ENCODE data around the gene GOLGA5.
"Not testable (repeated sequence)": the region's sequence is repeated elsewhere in the genome, so short reads cannot be mapped to it uniquely, and the experiment has no call there.

Gene GOLGA5

DNA sequence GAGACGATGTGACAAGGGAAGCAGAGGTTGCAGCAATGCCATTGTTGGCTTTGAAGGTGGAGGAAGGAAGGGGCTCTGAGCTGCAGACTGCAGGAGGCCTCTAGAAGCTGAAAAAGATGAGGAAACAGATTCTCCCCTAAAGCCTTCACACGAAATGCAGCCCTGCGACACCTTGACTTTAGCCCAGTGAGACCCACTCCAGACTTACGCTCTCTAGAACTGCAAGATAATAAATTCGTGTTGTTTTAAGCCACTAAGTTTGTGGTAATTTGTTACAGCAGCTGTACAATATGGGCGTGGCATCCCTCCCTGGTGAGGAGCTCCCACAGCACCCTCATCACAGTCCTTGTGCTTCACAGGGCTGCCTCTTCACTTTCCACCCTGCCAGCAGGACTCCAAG lies 53.2 kb downstream of the GOLGA5 start:
- H3K4me3 ChIP-seq (ENCODE audit: low read depth, low read length), result no peak overlapping the region
- no peak for TF ChIP-seq CTCF (IDR thresholded peaks at IDR 0.05; ENCODE audit: low read depth, low read length)

DNA sequence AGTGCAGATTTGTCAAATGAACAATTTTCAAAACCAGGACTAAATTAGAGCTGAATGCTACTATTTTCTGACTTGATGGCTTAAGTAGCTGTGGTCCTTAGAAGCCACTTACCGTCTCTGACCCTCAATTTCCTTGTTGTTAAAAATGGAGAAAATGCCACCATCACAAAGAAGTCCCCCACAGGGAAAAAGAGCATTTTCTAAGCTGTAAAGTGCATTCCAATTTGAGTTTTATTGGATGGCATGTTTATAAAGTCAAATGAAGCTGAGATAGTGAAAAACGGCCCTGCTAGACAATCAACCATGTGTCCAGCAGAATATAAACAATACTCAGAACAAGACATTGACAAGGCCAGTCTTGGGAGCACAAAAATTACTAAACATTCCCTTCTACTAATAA lies 53.6 kb downstream of the GOLGA5 start:
- no peak for TF ChIP-seq CTCF (IDR thresholded peaks at IDR 0.05; ENCODE audit: low read depth, low read length)

GRCh38 chr14:92848887-92849286 lies 54.8 kb downstream of the GOLGA5 start:
- H3K4me3 ChIP-seq (ENCODE audit: low read depth, low read length), result no peak overlapping the region
- TF ChIP-seq CTCF (IDR thresholded peaks at IDR 0.05; ENCODE audit: low read depth, low read length), result no peak

More for the DNA sequence above, 53.6 kb downstream of the GOLGA5 start:
- H3K4me3 ChIP-seq (ENCODE audit: low read depth, low read length), result no peak overlapping the region

DNA sequence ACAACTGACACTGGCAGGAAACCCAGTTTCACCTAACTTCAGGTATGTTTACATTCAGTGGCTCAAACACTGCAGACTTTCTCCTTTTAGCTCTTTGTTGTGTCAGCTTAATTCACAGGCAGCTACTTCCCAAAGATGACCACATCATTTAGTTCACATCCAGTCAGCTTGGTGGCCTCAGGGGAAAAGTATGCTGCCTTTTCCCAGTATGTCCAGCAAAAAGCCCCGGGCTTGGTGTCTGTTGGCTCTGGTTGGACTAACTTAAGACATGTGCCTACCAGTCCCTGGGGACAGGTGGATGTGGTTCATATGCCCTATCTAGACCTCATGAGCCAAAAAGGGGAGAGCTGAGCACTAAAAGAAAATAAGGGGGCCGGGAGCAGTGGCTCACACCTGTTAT lies 56.4 kb downstream of the GOLGA5 start:
- no peak for TF ChIP-seq CTCF (IDR thresholded peaks at IDR 0.05; ENCODE audit: low read depth, low read length)
- no peak overlapping the region for H3K4me3 ChIP-seq (ENCODE audit: low read depth, low read length)

DNA sequence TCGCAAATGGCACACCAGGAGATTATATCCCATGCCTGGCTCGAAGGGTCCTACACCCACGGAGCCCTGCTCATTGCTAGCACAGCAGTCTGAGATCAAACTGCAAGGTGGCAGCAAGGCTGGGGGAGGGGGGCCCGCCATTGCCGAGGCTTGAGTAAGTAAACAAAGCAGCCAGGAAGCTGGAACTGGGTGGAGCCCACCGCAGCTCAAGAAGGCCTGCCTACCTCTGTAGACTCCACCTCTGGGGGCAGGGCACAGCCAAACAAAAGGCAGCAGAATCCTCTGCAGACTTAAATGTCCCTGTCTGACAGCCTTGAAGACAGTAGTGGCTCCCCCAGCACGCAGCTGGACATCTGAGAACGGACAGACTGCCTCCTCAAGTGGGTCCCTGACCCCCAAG lies 59.0 kb downstream of the GOLGA5 start:
- not testable (repeated sequence) for H3K4me3 ChIP-seq (ENCODE audit: low read depth, low read length)

- no peak for TF ChIP-seq CTCF (IDR thresholded peaks at IDR 0.05; ENCODE audit: low read depth, low read length)
Measured at GRCh38 chr14:92860049-92860840, 66.1 kb downstream of the GOLGA5 start.

GRCh38 chr14:92861856-92862745 lies 68.0 kb downstream of the GOLGA5 start:
- H3K4me3 ChIP-seq (ENCODE audit: low read depth, low read length), result no peak overlapping the region
- TF ChIP-seq CTCF (IDR thresholded peaks at IDR 0.05; ENCODE audit: low read depth, low read length), result no peak

More at GRCh38 chr14:92860049-92860840, 66.1 kb downstream of the GOLGA5 start:
- no peak overlapping the region for H3K4me3 ChIP-seq (ENCODE audit: low read depth, low read length)

All from WI38 (cell line).